Measurements from ENCODE around the gene LGR6.

Gene LGR6

GRCh38 chr1:202216691-202217090 is 23.1 kb downstream of the LGR6 start:
- DNase-seq, result peak in 22 of 51 donors; percentile 3 to 79 (median 47)

GRCh38 chr1:202217516-202217915 is 23.9 kb downstream of the LGR6 start:
- peak in 1 of 51 donors; percentile 13 for DNase-seq

- no peak for DNase-seq
These were observed 24.4 kb downstream of the LGR6 start for GRCh38 chr1:202217951-202218350.

- DNase-seq, result no peak
These were observed 27.1 kb downstream of the LGR6 start for GRCh38 chr1:202220733-202221132.

- peak in 6 of 51 donors; percentile 14 to 27 (median 22) for DNase-seq
These were observed 28.6 kb downstream of the LGR6 start for GRCh38 chr1:202221911-202222909.

GRCh38 chr1:202223121-202223860 is 29.7 kb downstream of the LGR6 start:
- DNase-seq, result no peak

- DNase-seq, result no peak
These were observed 30.9 kb downstream of the LGR6 start for GRCh38 chr1:202224453-202224852.

GRCh38 chr1:202225131-202225530 is 31.5 kb downstream of the LGR6 start:
- DNase-seq, result no peak

- no peak for DNase-seq
These were observed 33.6 kb downstream of the LGR6 start for GRCh38 chr1:202227053-202227672.

GRCh38 chr1:202227997-202228401 is 34.4 kb downstream of the LGR6 start:
- no peak for DNase-seq

- DNase-seq, result no peak
These were observed 35.0 kb downstream of the LGR6 start for GRCh38 chr1:202228484-202229122.

- no peak for DNase-seq
These were observed 35.8 kb downstream of the LGR6 start for GRCh38 chr1:202229376-202229775.

GRCh38 chr1:202230061-202230938 is 36.7 kb downstream of the LGR6 start:
- DNase-seq, result no peak

GRCh38 chr1:202230939-202231645 is 37.5 kb downstream of the LGR6 start:
- no peak for DNase-seq

- no peak for DNase-seq
These were observed 39.6 kb downstream of the LGR6 start for GRCh38 chr1:202233171-202233570.

GRCh38 chr1:202233804-202234203 is 40.2 kb downstream of the LGR6 start:
- no peak for DNase-seq

- no peak for DNase-seq
These were observed 40.9 kb downstream of the LGR6 start for GRCh38 chr1:202234331-202235002.

- no peak for DNase-seq
These were observed 41.5 kb downstream of the LGR6 start for GRCh38 chr1:202235003-202235660.
